NCI-H446 (cell line): Measurements from ENCODE around the gene DLG2.
"Not testable (repeated sequence)": the region's sequence is repeated elsewhere in the genome, so short reads cannot be mapped to it uniquely, and the experiment has no call there.

Experiments
- DNase-seq, 2 experiments: peaks; one replicate each; lab custom pipeline; 2025; lab: John Stamatoyannopoulos, UW

The DLG2 gene

DNA sequence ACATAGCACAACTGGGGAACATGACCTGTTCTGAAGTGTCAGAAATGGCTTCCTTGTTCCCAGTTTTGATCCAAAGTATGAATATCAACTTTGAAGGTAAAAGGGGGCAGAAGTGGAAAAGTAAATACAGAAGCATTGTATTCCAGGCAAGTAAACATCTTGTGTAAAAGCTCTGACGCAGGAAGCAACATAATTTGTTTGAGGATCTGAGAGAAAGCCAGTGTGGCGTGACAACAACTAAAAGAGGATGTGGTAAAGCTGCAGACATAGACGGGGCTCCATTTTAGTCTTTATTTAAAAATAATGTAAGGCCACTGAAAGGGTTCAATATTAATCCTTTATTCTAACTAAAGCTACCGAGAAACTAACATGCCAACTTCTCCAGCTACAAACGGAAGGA is 310.2 kb downstream of the DLG2 start:
- no peak for DNase-seq

DNA sequence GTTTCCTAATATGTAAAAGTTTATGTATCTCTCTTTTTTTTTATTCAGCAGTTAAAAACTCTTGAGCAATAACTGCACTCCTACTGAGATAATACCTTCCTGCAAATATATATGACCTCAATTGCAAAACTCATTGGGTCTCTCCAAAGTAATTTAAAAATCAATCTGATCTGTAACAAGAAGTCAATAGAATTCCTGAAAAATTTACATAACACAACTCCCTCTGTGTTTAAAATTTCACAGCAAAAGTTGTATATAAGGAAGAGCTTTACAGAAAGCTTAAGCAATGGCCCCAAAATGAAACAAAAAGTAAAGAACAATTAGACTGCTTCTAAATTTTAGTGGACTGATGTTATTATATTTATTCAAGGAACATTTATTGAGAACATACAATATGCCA is 313.4 kb downstream of the DLG2 start:
- no peak for DNase-seq

DNA sequence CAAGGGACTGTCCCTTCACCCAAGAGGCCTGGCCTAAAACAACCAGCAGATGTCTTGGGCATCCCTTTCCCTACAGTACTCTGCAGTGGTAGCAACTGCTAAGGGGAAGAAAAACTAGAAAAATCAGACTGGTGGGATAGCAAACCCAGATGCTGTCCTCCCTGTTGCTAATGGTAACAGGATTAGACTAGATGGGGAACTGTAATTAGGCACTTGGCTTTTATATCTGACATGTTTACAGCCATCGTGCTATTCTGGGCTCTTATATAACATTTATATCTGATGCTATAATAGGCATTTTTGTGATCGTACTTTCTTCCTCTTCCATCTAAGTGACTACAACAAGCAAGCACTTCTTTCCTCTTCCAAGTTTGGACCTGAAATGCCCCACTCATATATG is 316.7 kb downstream of the DLG2 start:
- DNase-seq, result no peak

DNA sequence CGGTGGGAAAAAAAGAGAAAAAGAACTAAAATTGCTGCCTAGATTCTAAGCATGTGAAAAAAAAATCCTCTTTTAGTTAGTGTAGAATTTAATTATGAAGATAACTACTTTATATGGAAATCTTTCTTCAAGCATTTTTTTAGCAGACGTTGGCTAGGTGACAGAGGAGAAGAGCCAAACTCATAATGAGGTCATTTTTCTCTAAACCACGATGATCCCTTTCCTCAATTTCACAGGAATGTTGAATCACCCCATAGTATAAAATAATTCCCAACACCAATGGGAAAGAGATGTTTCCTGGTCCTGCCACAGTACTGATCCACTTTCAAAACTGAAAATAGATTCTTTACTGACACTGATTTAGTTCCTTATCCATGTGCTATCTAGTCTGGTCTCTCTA is 319.8 kb downstream of the DLG2 start:
- DNase-seq, result no peak

DNA sequence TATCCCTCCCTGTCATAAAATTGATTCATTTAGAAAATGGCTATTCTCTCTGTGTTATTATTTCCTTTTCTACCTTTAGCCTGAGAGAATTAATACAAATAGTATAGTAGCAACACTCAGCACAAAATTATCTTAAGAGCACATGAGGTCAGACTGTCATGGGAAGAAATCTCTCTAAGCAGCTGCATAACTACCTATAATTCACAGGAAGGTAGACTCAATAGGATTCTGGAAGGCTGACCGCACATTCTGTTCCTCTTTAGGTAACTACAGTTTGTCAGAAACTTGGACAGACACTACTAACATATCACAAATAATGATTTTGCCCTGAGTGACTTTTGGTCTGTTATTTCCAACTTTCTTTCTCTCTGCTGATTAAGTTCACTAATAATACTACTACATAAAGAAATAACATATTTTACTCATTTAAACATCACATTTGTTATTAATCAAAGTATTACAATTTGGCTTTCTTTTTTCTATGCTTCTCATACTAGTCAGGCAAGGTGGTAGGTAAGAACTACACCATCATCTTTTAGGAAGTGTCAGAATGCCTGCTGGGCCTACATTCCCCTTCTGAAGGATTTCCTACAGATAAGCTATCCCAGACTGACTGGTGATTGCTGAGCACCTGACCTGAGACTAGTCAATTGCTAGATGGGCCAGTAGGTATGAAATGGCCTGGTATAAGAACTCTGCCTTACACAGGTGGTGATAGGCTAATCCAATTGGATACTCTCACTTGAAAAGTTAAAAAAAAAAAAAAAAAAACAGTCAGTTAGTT is 325.1 kb downstream of the DLG2 start:
- no peak for DNase-seq

DNA sequence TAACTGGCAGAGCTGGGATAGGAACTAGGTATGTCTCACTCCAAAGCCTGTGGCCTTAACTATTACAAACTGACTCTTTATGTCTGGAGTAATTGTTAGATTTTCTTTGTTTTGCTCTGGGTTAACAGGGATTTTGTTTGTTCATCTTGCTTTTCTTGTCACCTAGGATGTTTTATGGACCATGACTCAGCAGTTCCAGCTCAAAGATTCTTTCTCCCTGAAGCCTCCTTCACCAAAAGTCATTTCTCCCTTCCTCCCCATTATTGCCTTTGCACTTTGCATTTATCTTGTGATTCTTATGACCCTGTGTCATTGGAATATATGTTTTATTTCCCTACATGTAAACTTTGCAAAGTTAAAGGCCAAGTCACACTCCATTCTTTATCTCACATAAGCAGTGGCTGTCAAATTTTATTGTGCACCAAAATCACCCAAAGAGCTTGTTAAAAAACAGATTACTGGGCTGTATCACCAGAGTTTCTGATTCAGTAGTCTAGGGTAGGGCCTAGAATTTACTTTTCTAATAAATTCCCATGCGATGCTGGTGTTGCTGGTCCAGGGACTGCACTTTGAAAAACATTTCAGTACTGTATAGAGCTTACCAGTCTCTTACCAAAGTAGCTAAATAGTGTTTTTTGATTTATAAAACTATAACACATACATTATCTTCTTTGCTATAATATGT is 327.7 kb downstream of the DLG2 start:
- no peak for DNase-seq

DNA sequence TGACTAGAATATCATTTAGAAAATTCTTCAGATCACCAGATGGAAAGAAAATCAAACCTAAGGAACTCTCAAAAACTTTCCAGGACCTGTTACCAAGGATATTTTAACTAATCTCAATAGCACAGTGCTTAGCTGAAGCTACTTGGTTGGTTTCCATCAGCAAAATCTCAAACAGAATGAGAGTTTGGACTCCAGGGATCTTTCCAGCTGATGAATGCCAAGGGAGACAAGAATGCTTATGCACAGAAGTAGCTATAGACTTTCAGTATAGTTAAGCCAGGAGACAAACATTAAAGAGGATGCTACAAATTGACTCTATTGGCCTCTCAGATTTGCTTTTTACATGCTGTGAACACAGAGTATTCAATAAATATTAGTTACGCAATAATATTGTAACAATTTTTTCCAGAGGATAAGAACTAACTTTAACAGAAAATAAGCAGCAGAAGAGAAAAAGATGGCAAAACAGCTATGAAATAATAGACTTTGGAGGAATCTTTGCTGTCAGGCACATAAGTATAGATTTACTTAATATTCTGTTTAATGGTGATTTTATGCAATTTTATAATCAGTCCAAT is 331.4 kb downstream of the DLG2 start:
- no peak for DNase-seq

DNA sequence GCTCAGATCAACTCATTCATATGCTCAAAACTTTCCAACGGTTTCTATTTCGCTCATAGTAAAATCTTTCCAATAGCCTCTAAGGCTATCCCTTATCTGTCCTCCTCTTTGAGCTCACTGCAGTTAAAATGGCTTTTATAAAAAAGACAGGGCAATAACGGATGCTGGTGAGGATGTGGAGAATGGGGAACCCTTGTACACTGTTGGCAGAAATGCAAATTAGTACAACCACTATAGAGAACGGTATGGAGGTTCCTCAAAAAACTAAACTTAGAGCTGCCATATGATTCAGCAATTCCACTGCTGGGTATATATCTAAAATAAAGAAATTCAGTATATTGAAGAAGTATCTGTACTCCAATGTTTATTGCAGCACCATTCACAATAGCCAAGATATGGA is 345.6 kb downstream of the DLG2 start:
- no peak for DNase-seq

DNA sequence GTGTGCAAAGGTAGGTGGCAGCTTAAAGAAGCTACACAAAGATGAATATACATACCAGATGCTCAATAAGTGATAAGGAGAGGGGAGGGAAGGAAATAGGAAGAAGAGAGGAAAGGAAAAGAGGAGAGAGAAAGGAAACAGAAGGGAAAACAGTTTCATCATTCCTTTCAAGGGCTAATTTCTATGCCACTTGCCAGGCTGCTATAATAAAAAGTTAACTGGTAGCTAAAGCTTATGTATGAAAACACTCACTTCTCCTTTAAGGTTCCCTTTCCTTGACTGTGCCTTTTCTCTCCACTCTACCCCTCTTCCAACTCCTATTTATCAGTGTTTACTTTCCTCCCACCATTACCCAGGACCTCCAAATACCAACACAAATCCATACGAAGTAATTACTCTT is 347.9 kb downstream of the DLG2 start:
- no peak for DNase-seq

DNA sequence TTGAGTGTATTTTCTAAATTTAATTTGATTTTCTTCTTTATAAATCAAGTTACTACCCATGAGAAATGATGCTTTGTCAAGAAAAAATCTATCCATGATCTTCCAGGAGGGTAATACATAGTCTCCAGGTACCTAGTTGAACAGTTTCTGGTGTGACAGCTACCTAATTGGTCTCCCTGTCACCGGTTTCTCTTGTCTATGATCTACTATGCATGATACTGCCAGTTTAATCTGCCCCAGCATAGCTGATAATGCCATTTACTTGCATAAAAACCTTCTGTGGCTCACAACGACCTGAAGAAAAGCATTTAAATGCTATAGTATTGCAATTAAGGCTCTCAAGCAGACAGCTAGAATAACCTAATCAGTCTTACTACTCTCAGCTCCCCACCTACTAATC is 349.5 kb downstream of the DLG2 start:
- no peak for DNase-seq

DNA sequence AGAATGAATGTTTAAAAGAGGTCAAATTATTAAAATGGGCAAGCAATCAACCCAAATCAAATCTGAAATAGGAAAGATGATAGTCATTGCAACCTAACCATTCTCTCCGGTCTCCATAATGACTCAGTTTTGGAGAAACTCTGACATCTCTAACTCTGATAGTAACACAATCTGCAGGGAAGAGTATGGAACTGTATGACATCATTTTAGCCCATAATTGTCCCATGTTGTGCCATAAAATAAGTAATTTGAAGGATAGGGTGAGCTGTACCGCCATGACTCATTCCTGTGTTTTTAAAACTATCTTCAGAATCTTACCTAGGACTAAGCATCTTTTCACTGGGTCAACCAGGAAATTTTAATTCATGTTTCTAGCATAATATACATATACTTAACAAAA is 350.8 kb downstream of the DLG2 start:
- no peak for DNase-seq

DNA sequence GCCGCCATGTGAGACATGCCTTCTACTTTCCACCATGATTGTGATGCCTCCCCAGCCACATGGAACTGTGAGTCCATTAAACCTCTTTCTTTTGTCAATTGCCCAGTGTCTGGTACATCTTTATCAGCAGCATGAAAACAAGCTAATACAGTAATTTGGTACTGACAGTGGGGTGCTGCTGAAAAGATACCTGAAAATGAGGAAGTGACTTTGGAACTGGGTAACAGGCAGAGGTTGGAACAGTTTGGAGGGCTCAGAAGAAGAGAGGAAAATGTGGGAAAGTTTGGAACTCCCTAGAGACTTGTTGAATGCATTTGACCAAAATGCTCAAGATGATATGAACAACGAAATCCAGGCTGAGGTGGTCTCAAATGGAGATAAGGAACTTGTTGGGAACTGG is 356.8 kb downstream of the DLG2 start:
- DNase-seq, result not testable (repeated sequence)

DNA sequence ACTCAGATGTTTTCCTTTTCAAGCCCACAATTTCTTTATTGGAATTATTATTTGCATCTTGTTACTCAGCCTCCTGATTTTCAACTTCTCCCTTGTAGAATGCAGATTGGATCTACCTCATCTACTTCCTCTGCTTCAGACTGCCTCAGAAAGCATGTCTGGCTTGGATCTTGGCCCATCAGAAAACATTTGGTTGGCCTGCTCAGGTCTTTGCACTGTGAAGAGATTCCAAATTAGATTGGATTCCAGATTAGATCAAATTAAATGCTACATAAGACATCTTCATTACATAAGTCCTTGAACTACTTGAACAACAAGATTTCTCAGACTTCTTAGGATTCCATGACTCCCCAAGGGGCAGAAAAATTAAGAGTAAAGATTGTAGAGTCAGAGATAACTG is 358.0 kb downstream of the DLG2 start:
- DNase-seq, result no peak

DNA sequence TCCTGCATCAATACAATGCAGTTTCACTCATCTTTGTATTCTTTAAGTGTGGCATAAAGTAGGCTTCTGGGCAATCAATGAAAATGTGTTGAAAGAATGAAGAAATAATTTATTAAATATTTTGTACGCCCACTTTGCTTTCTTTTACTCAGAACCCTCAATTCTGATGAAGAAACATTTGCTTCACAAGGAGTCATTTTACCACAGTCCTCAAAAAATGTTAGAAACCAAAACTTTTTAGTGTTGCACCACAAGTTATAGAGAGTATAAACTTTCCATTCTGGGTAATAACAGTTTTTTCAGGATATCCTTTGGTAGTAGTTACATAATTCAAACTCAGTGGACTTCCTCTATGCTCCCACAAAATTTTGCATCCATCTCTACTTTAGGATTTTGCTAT is 360.5 kb downstream of the DLG2 start:
- no peak for DNase-seq

DNA sequence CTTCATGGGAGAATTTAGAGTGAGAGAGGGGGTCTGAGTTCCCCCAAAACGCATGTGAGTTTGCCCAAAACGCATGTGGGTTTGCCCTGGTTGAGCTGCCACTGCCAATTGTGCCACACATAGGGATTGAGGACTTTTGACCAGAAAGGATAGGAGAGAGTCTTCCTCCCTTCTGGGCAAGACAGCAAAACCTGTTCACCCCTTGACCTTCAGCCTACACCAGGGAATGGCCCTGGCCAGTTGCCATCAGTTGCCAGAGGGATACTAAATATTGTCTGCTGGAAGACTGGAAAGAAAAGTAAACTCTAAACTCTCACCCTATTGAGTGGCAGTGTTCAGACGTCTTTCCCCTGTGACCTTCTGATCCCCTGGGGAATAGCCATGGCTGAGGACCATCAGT is 363.8 kb downstream of the DLG2 start:
- no peak for DNase-seq

DNA sequence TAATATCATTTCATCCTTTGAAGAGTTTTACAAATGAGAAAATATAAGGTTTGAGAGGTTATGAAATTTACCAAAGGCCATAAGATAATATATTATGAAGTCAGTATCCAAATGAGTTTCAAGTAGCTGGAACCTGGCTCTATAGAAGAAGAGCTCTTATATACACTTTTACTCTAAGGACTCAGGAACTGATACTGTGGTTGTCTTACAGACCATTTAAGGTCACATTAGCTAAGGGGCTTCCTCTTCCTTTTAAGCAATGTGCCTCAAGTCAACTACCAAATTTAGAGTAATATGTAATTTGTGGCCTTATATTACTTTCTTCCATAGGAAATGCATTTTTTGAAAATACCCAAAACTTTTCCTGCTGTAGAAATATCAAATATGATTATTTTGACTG is 369.3 kb downstream of the DLG2 start:
- DNase-seq, result no peak

DNA sequence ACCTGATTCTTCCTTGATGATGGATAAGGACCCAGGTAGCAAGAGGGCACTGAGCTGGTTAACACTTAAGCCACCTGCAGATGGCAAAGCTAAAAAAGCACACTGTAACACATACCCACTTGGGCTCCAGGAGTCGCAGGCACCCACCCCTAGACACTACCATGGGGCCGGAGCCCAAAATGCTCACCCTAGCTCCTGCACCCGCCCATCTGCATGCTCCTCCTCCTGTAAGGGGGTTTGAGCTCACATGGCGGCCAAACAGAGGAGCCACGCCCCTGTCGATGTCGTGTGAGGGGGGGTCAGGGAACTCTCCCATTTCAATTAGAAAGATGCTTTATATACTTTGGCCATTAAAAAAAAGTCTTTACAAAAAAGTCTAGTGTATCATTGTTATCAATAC is 370.7 kb downstream of the DLG2 start:
- no peak for DNase-seq

DNA sequence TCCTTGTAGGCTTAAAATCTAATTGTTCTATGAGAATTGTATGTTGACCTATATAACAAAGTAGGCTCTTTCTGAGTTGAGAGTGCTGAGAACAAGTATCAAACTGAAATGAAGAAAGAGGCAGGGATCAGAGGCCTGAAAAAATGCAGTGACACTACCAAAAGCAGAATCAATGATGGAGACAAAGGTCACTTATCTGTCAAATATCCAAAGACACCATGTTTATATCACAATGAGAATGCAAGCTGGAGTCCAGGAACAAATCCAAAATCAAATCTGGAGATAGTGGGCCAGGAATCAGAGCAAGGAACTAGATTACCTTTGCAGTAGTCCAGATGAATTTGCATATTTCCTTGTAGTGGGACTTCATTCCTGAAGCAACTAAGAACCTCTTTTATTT is 377.7 kb downstream of the DLG2 start:
- no peak for DNase-seq

DNA sequence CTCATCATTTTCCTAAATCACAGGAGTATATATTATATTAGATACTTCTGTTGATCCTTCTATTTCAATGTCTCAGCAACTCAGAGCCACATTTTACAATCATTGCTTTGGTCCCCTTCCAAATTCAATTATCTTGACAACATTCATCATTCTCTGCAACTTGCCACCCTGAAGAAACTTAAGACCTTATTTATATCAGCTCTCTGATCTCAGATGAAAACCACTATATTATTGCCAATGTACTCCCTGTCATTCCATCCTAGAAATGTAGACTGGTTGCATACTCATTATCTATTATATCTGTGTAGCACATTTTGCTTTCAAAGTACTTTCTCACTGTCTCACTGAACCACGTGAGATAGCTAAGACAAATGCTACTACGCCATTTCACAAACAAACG is 379.3 kb downstream of the DLG2 start:
- no peak for DNase-seq

DNA sequence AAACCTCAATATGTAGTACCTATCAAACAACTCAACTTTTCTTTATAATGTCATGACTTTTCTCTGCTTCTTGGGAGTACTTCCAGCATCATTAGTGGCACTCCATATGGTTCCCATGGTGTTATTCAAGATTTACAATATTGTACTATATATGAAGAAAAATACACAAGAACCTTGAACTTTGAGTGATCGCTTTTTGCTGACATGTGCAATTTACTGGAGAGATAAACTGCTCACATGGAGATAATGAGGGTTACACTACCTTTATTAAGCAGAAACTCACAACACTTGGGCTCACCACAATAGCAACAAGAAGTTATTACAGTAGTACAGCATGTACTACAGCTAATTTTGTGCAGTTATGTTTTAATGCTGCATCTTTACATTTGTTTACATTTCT is 388.2 kb downstream of the DLG2 start:
- DNase-seq, result no peak

DNA sequence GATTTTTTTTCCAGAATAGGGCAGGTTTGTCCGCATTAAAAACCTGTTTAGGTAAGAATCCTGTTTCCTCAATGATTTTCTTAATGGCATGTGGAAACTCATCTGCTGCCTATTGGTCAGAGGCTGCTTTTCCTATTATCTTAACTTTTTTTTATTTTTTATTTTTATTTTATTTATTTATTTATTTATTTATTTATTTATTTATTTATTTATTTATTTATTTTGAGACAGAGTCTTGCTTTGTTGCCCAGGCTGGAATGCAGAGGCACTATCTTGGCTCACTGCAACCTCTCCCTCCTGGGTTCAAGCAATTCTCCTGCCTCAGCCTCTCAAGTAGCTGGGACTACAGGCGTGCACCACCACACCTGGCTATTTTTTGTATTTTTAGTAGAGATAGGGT is 389.1 kb downstream of the DLG2 start:
- DNase-seq, result not testable (repeated sequence)

DNA sequence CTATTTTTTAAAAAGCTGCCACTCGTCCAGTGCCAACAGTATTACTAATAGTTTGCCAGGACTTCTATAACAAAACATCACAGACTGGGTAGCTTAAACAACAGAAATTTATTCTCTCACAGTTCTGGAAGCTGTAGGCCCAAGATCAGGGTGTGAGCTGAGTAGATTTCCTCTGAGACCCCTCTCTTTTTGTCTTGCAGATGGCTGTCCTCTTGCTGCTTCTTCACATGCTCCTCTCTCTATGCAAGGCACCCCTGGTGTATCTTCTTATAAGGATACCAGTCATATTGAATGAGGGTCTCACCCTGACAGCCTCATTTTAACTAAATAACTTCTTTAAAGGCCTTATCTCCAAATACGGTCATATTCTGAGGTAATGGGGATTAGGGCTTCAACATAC is 390.9 kb downstream of the DLG2 start:
- DNase-seq, result no peak

DNA sequence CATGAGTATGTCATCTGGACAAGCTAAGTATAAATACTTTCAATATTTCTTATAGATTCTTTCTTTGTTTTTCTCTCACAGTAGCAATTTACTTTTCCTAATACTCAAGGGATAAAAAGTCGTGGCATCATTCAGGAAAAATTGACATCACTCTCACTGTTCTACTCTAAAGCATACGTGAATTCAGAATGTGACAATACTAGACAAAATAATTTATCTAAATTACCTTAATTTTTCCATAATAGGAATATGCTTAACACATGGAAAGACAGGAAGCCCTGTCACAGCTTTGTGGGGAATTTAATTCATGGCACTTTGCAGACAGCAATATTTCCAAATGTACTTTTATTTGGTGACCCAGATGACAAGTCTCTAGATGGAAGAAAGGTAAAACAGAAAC is 394.6 kb downstream of the DLG2 start:
- DNase-seq, result no peak

DNA sequence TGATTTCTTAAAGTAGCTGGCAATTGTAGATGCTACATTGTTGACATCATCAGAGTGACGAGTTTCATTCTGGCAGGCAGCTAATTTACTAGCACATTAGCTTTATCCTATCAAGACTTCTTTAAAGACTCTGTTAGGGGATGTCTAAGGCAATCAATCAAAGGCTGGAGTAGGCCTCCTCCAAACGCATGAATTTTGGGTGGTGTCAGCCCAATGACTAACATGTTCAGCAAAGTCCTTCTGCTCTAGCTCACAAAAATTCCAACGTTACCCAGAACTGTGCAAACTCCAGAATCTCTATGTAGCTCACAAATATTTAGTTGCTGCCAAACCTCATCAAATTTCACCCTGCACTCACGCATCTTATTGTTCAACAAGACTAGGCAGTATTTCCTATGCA is 395.6 kb downstream of the DLG2 start:
- no peak for DNase-seq
